GM19395 (cell line): ENCODE results near the gene FAM72B.
"Not testable (repeated sequence)": the region's sequence is repeated elsewhere in the genome, so short reads cannot be mapped to it uniquely, and the experiment has no call there.

Experiments used
- ATAC-seq: cut with Tn5 transposase; IDR thresholded peaks from one replicate; pipeline ENCODE4 v1.9.1; 2021; ENCODE audit warnings: mild to moderate bottlenecking, moderate library complexity; ENCODE audit not compliant: unreplicated experiment

FAM72B gene

DNA sequence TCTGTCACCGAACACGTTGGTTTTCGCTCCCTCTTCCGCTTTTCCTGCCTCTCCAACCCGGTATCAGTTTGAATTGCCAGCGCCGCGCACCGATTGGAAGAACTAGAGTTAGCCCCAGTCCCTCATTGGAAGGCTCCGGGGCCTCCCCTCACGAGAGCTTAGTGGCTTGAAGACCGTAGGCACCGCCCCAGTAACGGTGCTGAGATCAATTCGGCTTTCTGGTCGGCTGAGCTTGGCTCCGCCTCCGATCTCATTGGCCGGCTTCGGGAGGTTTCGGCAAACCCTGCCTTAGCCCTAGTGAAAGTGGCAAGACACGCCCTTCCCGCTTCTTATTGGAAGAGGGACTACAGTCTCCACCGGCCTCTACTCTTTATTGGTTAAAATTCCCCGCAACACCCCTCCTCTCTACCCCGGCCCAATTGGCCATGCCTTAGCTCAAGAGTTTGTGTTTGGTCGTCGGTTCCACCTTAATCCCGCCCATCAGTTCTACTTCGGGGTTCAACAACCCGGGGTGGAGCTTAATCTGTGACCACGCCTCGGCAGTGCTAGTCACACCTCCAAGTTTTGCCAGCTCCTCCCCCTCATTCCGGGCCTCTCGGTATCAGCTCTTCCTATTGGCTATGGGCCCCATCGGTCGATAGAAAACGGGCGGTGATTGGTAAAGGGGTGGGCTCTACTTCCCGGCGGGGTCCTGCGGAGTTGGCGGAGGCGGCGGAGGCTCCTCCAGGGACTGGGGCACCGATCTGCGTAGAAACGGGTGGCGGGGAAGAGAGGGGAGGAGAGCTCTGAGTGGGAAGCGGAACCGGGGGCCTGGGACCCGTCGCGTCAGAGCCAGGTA is at the start of gene FAM72B, which contains the start of gene SRGAP2C:
FAM72B (minus strand) TSS at position 51 of the 838 bp plus-strand sequence. CDS start 851 bp downstream, outside the sequence.
SRGAP2C (plus strand) TSS at position 686 of the 838 bp plus-strand sequence. CDS start 2,472 bp downstream, outside the sequence.
- peak; percentile 87 for ATAC-seq

GRCh38 chr1:121232445-121233125 is 48.4 kb upstream of the FAM72B start:
- ATAC-seq = peak; percentile 86

- not testable (repeated sequence) for ATAC-seq
These were observed 46.5 kb upstream of the FAM72B start for GRCh38 chr1:121230636-121231035.

DNA sequence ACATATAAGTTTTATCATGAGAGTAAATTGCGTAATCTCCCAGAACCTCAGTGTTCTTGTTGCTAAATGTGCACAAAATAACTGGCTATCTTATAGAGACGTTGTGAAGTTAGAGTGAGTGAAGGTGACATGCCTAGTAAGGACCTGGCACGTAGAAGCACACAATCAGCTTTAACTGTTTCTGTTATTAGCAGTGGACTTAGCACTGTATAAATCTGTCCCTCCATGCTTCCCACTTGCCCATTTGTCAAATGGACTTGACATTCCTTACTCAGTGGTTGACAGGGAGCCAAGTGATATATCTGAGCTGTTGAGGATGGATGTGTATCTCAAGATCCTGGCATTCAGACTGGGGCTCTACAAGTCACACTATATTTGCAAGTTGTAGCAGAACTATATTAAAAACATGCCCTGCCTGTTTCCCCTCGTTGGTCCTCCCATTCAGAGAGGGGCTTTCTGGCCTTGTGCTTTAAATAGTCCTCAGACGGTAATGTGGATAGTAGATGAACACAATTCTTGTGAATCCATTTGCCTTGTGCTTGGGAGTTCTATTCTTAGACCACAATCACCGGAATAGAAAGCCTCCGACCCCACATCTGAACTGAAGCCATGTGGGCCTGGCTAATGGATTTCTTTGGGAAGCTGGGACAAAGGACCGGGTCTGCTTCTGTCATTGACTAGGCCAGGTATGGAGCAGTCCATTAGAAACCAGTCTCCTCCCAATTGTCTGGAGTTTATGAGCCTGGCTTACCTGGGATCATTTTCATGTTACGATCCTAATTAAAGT is 43.6 kb upstream of the FAM72B start:
- not testable (repeated sequence) for ATAC-seq

DNA sequence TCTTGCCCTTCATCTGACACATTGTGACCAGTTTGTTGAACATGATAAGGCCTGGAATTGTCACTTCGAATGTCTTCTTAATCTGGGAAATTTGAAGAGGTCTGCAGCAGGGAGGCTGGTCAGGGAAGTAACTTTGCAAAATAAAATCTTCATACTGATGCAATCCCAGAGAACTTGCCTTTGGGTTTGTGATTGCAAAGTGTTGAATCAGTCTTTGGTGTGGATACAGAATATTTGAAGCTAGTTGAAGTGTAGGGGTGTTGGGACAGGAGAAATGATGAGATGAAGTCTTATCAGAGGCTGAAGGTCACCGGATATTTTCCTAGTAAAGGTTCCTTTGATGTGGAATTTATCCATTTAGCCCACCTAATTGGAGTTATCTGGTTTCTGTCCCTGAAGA is 42.8 kb upstream of the FAM72B start:
- not testable (repeated sequence) for ATAC-seq

GRCh38 chr1:121226295-121226904 is 42.3 kb upstream of the FAM72B start:
- not testable (repeated sequence) for ATAC-seq

- peak; percentile 98 for ATAC-seq
These were observed 40.6 kb upstream of the FAM72B start for GRCh38 chr1:121224714-121225113.

DNA sequence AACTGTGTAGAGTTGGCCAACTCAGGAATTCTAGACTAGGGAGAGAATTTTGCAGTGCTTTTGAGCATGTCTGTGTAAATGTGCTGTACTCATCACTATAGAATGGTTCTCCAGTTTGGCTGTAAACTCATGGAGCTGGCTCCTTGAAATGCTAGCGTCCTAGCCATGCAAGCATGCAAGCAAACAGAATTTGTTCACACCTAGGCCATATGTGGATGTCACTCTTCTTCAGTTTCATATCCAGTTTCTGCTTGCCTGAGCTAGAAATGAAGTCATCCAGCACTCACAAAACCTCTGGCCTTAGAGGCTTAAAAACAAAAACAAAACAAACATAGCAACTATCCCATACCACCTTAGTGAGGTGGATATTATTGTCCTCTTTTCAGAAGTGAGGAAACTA is 37.6 kb upstream of the FAM72B start:
- peak; percentile 51 for ATAC-seq

DNA sequence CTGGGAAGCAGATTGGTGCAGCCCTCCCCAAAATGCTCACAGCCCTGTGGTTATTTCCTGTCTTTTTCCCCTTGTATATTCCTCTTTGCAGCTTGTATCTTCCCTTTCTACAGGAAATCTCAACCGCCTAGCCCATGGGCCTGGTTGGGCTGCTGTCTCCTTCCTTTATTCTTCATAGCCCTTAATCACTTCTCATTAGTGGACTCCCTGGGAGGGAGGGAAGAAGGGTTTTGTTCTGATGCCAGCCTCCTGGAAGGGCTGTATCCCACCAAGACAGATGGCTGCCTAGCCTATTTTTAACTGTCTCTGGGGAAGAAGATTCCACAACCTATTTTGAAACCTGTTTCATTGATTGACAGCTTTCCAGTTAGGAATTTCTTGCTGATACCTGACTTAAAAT is 32.5 kb upstream of the FAM72B start:
- not testable (repeated sequence) for ATAC-seq

DNA sequence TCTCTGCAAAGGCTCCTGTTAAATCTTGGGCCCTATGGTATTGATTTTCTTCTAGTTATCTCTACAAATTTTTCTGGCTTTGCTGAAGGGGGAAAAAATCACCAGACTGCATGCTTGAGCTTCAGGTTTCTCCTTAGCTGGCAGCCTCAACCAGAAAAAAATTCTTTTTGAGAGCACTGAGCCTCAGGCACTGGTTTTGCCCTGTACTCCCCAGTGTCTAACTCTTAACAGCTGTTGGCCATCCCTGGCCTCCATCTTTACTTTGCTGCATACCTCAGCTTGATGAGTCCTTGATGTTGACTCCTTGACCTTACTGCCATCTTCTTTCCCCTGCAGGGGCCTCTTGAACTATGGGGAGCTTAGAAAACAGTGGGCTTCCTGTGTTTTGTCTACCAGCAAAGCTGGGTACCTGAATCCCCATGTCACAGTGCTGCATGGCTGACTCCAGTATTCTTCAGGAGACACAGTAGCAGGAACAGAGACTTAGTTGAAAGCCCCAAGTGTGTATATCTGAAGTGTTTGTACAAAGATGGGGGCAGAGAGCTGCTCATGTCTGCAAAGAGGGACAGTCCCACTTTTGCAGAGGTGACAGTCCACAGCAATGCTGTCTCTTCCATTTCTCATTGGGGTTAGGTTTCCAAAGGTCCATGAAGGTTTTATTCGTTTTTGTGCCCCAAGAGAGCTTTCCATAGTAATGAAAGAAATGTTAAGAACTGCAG is 31.7 kb upstream of the FAM72B start:
- not testable (repeated sequence) for ATAC-seq

- ATAC-seq = peak; percentile 58
These were observed 30.5 kb upstream of the FAM72B start for GRCh38 chr1:121214544-121215156.

DNA sequence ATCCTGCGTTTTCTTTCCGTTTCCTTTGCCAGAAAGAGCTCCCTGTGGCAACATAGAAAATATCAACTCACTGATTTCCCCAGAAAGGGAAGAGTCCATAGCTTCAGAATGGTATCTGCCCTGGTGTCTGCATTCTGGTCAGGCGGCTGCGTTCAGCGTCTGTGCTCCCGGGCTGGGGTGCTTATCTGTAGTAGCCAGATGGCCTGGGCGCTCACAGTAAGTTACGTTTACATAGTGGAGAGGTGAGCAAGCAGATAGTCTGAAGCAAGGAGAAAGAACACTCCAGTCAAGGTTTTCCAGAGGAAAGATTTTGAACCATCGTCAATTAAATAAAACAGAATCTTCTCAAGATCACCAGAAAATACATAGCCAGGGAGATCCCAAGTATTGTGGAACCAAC is 29.4 kb upstream of the FAM72B start:
- ATAC-seq = not testable (repeated sequence)

DNA sequence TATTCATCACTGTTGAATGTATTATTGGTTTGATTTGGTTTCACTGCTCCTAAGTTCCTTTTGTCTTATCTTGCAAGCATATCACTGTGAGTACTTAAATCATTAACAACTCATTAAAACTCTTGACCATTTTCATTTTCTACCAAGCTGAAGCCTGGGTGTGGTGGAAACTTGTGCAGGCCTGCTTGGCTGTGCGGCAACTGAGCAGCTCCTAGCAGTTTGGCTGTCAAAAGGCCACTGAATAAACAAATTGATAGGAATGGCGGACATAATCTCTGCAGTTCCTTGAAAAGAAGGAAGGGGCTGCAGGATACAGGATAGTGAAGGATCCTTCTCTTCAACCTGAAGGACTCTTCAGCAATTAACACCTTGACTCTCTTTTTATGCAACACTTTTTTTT is 26.6 kb upstream of the FAM72B start:
- ATAC-seq = not testable (repeated sequence)

GRCh38 chr1:121208375-121208774 is 24.2 kb upstream of the FAM72B start:
- ATAC-seq = not testable (repeated sequence)

DNA sequence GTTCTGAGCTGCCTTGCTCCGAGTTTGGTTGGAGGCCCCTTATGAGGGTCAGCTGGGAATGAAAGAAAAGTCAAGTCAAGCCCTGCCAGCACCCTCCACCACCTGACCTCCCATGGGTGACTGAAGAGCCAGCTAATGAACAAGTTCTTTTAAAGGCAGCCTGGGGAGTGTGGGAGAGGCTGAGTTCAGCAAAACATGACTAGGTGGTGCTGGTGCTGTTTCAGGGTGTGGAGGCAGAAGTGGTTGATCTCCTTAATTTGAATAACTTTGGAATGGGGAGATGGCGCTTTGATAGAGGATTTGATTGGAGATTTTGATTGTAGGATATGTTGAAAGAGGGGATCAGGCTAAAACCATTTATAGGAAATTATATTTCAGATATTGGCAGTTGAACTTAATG is 23.2 kb upstream of the FAM72B start:
- ATAC-seq = not testable (repeated sequence)

GRCh38 chr1:121205786-121206711 is 21.9 kb upstream of the FAM72B start:
- ATAC-seq = not testable (repeated sequence)

DNA sequence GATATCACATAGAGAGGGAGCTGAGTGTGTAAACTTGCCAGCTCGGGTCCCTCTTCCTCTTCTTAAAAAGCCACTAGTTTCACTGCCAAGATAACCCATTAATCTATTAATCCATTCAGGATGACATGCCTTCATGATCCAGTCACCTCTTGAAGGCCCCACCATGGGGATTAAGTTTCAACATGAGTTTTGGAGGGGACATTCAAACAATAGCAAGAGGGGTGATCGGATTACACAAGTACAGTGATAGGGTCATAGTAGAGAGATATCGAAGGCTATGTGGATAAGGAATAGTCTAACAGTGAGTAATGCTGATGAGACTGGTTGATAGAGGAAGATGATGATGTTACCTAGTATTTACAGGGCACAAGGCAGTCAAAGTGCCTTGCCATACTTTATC is 18.8 kb upstream of the FAM72B start:
- ATAC-seq = not testable (repeated sequence)
